HG03575 (cell line): ENCODE measurements around the gene SYTL5.

Experiments
- ATAC-seq: cut with Tn5 transposase; IDR thresholded peaks from one replicate; pipeline ENCODE4 v1.9.1; 2021; ENCODE audit not compliant: unreplicated experiment, insufficient number of reproducible peaks, low FRiP score; ENCODE audit errors: extremely low read depth

Gene SYTL5

DNA sequence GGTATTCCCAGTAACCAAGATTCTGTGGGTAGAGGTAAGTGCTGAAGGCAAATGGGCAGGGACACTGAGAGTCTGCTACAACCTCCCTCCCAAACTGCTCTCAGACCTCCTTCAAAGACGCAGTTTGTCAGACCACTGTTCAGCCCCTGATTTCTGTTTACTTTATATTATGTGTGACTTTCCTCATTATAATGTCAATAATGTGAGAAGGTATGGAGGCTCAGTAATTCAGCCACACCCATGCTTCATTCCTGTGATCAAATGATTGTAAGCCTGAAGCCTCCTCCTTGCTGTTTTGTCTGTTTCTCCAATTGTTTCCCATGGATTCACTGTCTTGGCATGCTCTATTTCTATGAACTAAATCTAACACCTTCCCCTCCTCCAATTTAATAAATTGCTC, 75.6 kb downstream of the SYTL5 start:
- ATAC-seq = no peak

- ATAC-seq = no peak
These were observed 76.0 kb downstream of the SYTL5 start for GRCh38 chrX:38082309-38082708.

DNA sequence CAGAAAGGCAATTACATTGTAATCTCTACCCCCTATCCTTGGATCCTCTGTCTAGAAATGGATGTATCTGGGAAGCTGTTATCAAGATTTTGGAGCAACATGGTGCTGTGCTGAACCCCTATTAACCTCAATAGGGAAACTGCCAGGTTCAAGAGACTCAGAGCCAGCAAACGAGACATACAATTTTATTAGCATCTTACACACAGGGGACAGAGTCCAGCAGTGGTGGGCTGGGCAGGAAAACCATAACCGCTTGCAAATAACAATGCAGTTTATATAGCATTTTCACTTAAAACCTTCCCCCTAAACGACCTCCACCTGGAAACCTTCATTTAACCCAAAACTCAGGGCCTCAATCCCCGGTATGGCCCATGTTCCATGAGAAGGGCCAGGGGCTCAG, 79.5 kb downstream of the SYTL5 start:
- ATAC-seq = no peak

GRCh38 chrX:38086451-38087215, 80.3 kb downstream of the SYTL5 start:
- no peak for ATAC-seq

- ATAC-seq = no peak
These were observed 81.2 kb downstream of the SYTL5 start for GRCh38 chrX:38087594-38087993.

GRCh38 chrX:38089173-38089982, 83.0 kb downstream of the SYTL5 start:
- no peak for ATAC-seq

DNA sequence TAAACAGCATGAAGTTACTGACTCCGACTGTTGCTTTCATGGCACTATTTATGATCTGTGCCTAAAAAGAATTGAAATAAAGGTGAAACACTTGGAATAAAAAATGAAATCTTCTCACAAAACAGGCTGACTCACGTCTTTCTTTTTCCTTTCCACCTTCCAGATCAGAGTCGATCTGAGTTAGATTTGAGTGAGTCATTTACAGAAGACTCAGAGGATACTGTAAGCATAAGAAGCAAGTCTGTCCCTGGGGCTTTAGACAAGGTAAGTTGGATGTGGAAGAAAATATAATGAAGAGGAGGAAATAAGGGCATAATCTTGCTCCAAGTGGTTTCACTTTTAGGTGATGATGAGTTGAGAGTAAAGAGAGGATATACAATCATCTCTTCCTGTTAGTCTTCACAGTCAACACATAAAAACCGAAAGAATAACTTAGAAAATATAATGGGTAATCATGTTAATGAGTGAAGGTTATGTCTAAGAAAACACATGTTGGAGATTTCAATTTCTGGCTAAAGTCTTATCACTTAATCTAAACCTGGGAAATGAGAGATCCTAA, 89.7 kb downstream of the SYTL5 start:
- ATAC-seq = no peak

DNA sequence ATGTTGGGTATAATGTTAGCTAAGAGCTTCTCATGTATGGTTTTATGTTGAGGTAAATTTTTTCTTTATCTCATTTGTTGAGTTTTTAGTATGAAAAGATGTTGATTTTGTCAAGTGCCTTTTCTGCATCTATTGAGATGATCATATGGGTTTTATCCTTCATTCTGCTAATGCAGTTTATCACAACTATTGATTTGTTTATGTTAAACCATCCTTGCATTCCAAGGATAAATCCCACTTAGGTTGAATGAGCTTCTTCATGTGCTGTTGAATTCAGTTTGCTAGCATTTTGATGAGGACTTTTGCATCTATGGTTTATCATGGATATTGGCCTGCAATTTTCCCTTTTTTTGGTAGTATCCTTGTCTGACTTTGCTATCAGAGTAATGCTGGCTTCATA, 93.3 kb downstream of the SYTL5 start:
- no peak for ATAC-seq

- ATAC-seq = no peak
These were observed 95.9 kb downstream of the SYTL5 start for GRCh38 chrX:38102240-38102639.

- ATAC-seq = no peak
These were observed 96.5 kb downstream of the SYTL5 start for GRCh38 chrX:38102875-38103274.

DNA sequence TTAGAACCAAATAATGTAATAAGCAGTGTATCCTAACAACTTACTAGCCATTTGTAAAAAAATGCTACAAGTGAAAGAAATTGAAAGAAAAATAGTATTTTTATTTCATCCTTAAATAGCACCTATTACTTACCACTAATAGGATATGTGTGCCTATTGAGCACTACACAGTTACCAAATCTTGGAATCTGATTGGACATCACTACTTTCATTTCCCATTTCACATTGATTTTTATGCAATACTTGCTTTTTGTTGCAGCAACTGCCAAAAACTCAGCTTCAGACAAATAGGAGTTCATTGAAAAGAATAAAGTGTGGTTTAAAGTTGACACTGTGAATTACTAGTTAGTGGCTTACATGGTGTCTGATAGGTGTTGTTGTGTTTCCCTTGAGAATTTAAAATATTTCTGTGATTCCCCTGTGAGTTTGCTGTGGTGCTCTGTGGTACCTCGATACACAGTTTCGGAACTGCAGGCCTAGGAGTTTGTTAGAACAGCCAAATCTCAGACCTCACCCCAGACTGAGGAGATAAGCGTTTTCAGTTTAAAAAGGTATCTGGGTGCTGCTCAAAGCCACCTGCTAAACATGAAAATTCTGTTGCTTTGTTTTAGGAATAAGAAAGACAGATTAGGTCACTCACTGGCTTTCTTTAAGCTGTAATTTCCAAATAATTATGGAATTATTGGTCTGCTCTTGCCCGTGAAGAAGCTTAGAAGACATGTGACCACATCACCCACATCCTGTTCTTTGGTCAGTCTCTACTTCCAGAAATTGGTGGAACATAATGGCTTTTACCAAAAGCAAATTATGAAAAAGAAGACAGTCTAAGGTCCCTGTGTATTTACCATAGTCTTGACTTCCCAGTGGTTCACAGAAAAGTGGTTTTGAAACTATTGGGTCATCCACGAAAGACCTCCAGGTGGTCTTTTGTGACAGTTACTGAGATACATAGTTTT, 97.8 kb downstream of the SYTL5 start:
- ATAC-seq = peak; percentile 74

- no peak for ATAC-seq
These were observed 98.9 kb downstream of the SYTL5 start for GRCh38 chrX:38105216-38105725.

GRCh38 chrX:38106991-38107655, 100.8 kb downstream of the SYTL5 start:
- no peak for ATAC-seq

GRCh38 chrX:38108364-38108763, 102.0 kb downstream of the SYTL5 start:
- no peak for ATAC-seq

DNA sequence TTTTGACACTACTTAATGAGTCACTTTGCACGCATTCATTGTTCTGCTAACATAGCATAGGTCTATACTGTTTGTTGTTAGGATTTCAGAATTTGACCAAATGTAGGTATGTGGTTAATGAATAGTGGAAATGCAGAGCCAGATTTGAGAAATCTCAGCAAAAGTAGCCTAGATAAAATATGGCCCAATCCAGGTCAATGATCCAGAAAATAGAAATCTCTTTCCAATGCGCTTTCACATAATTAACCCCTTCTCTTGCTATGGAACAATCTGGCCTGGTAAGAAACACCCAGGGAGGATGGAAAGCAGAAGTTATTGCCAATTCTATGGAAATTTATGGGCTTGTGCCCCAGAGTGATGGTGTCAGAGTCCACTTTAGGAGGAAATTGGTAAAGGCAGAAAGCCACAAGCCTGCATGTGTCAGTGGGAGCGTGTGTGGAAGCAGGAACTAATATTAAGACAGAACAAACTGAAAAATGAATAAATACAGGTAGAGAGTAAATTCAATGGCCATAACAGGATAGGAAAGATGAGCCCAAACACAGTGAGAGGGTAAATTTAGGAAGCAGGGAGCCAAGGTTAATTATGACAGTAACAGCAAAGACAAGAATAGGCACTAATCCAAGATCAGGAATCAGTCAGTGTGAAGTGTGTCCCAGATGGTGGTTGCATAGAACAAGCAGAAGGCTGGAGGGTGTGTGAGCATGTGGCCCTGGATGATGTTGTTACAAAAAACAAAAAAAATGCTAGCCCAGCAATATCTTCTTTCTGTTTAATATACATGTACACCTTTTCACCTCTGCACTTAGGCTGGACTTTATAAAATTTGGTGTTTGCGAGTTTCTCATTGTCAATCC, 102.9 kb downstream of the SYTL5 start:
- ATAC-seq = no peak

DNA sequence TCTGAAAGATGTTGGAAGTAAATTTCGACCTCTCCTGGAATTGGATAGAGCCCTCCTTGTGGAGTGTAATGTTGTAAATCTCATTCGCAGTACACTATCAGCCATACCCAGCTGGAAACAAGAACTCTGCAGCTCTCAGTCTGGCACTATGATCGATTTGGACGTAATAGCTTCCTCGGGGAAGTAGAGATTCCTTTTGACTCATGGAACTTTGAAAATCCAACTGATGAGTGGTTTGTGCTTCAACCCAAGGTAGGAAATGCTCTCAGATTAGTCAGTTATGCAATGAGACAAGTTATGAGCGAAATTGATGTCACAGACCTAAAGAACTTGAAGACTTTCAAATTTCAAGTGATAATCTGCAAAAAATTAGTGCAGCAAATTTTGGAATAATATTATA, 103.9 kb downstream of the SYTL5 start:
- ATAC-seq = no peak

- no peak for ATAC-seq
These were observed 104.8 kb downstream of the SYTL5 start for GRCh38 chrX:38111196-38111595.

DNA sequence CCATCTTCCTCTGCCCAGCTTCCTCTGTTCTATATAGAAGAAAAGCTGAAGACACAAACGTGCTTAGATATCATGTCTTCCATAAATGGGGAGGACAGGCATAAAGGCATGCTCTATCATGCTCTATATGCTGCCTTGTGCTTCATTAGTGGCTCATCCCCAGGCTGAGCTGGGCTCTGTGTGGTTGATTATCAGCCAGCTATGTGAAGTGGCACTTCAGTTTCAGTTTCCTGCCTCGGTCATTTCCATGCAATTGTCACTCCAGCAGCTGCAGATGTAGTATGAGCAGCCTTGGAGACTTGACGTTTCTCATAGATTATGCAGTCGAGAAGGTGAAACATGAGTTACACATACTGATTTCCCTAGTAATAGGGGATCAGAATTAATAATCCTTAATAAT, 106.2 kb downstream of the SYTL5 start:
- ATAC-seq = no peak
